ENCODE measurements around the gene AMACR. TPM values are rescaled to one million over a fixed set of nuclear protein-coding genes. Genes with fewer than 3 reads are reported as not detected.
A peak's percentile ranks its signal among the peaks of the same experiment; 100 is the strongest.

AMACR gene
- total RNA-seq, 1 donor from 2014 or later, result 13.5 TPM

GRCh38 chr5:34005681-34006080 lies 2.2 kb downstream of the AMACR start:
- ATAC-seq, result no peak

DNA sequence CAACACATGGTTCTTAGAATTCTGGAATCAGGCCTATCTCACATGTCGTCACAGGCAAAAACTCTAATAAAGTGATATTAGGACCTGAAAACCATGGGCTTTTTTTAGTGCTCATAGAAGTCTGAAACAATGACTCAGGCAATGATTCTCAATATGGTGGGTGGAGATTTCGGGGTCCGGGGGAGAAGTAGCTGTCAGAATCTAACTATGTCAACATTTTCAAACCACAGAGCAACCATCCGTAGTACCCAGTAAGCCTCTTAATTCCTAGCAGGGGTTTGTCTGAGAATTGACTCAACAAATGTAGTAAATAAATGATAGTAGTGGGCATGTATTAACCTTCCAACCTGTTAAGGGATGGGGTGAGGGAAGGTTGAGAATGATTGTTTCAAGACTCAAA lies 2.6 kb downstream of the AMACR start:
- ATAC-seq, result no peak

DNA sequence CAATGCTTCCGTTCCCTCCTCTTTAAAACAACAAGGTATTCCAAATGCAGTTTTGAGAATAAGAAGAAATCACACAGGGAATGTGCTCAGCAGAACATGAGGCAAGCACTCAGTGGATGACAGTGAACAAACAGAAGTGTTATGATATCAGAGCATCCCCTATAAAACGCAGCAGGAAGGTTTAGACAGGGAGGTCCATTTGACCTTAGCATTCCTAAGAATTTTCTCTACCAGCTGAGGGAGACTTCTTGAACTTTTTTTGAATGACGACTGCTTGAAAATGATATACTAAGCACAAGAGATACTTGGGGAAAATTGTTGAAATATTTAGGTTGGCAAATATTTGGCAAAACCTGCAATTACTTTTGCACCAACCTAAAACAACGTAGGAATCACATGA lies 3.9 kb downstream of the AMACR start:
- no peak for ATAC-seq

DNA sequence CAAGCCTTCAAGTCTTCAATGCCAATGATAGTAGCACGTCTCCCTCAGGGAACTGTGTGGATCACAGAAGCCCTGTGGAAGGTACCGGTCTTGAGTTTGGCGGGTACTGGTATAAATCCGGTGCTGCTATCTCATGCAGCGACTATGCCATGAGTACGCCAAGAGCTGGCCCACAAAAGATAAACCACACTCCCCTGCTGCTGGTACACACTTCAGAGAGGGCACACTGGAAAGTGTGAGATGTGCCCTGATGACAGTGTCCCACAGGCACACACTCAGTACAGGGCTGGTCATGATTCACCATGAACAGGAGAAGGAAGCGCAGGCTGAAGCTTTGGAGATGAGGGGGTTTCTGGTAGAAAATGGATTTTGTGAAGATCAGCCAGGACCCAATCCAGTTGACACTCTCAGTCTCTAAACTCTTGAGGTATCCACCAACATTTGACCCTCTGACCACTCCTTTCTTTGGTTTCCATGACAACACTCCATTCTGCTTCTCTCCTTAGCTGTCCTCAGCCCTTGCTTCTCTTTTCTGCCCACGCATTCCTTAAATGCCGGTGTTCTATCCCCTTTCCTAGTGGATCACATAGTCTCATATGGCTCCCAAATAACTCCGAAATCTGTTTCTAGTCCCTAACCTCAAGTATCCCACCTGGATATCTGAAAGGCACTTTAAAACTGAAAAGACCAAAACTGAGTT lies 5.1 kb downstream of the AMACR start:
- no peak for ATAC-seq

- ATAC-seq, result peak; percentile 65
These were observed 6.5 kb downstream of the AMACR start for GRCh38 chr5:34001241-34001841.

DNA sequence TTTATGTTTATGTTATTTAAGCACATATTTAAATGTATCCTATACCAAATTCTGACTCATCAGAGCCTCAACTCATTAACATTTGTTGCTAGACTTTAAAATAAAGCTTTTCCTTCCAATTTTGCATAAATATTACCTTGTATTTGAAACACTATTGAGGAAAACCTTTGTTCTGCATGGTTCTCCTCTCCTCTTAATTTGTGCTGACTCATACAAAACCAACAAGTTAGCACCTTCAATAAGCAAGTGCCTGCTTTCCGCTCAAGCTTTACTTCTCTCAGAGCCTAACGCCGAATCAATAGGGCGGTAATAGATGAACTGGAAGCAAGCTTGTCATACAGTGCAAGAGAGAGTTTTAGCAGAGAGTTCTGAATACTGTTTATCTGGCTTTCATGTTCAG lies 7.9 kb downstream of the AMACR start:
- ATAC-seq, result no peak

- ATAC-seq, result peak; percentile 82
These were observed 10.4 kb downstream of the AMACR start for GRCh38 chr5:33997331-33997983.

DNA sequence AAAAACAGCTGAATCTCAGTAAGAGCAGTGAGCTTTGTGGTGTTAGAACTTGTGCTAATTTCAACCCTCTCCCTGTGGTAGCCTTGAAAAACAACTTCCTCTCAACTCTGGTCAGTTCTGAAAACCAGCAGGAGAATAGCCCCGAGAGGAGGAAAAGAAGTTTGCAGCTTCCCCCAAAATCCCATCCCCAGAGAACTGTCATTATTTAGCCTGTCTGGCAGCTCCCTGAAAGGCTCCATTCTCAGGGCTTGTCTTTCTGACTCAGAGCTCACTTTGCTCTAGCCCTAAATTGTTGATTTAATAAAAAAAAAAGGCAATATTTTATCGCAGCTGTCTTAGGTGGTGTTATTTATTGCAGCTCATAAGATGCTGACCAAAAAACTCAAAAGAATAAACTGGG lies 12.0 kb downstream of the AMACR start:
- no peak for ATAC-seq

- ATAC-seq, result no peak
These were observed 13.0 kb downstream of the AMACR start for GRCh38 chr5:33994845-33995244.

DNA sequence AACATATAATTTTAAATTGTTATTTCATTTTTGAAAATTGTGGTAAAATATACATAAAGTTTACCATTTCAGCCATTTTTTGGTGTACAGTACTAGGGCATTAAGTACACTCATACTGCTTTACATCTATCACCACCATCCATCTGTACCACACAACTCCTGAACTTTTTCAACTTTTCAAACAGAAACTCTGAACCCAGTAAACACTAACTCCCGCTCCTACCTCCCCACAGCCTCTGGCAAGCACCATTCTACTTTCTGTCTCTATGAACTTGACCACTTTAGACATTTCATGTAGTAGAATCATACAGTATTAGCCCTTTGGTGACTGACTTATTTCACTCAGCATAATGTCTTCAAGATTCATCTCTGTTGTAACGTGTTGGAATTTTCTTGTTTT lies 15.0 kb downstream of the AMACR start:
- no peak for ATAC-seq

GRCh38 chr5:33985447-33985846 lies 22.4 kb downstream of the AMACR start:
- ATAC-seq, result no peak

- ATAC-seq, result no peak
These were observed 23.2 kb downstream of the AMACR start, which contains the start of gene SLC45A2 for GRCh38 chr5:33984671-33985124. Gene SLC45A2, minus strand, starts transcription at chr5:33984693. Its CDS starts 110 bp downstream, at chr5:33984583.

DNA sequence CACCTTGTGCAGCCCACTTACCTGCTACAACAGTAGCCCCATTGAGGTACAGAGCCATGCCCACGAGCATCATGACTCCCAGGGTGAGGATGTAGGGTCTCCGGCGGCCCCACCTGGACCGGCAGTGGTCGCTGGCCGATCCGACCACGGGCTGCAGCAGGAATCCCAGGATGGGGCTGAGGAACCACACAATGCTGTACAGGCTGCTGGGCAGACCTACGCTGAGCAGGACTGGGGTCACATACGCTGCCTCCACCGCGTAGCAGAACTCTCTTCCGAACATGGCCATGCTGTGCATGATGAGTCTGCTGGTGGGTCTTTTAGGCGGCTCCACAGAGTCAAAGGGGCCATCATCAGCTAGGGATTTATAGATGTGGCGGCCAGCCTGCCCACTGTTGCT lies 23.7 kb downstream of the AMACR start:
- no peak for ATAC-seq

DNA sequence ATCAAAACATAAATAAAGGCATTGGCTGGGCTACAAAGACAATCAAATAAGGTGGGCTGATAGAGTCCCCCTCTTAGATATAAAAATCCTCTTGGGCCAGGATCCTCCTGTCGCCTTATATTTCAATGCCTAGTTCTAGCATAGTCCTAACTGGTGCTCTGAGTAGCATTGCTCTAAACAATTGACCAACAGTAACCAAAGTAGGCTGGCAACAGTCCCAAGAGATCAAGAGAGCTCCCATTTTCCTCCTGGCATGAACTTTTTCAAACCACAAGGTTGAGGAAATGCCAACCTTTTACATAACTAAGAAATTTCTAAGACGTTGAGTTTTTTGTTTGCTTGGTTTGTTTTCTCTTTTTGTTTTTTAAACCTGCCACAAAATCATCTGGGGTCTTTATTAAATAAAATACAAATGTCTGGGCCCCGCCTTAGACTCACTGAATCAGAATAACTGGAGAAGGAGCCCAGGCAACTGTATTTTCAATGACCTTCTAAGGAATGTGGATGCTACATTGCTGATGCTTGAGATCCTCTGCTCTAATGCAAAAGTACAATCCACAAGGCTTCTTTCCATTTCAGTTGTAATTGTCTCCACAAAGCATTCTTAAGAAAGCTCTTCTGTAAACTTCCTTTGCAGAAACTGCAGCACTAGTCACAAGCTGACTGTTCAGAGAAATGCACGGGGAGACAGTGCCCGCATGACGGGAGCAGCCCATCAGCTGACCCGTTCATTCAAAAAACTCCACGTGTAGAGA lies 26.3 kb downstream of the AMACR start:
- no peak for ATAC-seq

GRCh38 chr5:33980030-33980429 lies 27.8 kb downstream of the AMACR start:
- ATAC-seq, result no peak

DNA sequence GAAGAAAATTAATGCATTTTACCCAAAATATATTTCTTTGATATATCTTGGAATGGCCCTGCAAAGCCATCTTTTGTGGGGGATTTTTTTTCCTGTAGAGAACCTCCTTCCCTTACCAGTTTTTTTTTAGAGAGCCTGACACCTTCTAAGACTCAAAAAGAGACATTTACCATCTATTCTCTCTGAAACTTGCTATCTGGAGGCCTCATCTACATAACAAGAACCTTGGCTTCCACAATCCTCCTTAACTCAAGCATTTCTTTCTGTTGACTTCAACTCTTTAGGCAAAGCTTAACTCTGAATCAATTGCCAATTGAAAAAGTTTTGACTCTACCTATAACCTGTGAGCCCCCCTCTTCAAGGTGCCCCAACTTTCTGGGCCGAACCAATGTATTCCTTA lies 29.5 kb downstream of the AMACR start:
- no peak for ATAC-seq

DNA sequence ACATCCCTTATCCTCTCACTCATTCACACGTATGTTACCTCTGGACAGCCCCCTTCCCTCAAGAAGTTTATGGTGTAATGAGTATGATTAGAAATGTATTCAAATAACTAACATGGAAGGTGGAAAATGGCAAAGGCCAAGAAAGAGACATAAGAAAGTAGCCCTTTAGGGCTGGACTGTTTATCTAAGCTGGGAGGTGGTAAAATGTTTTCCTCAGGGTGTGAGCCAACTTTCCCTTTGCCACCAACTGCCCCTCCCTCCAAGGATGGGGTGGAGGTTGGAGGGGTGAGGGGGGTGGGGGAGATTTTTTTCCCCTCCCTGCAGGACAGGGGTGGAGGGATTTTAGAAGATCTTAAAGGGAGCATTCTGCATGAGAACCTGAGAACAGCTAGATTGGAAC lies 31.5 kb downstream of the AMACR start:
- no peak for ATAC-seq

DNA sequence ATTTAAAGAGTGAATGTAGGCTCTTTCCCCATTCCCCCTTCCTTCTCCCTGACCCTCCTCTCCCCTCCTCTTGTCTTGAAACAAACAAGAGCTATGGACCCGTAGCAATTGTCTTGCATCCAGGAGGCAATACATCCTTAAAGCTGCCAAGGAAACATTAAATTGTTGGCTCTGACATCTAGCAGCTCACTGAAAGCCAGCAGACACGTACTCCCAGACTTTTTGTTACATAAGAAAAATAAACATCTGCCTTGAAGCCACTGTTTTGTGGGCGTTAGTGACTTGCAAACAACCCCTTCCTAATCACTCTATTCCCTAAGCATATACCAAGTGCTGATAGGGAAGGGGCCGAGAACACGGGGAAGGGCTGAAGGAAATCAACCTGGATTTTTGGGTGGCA lies 32.0 kb downstream of the AMACR start:
- no peak for ATAC-seq

GRCh38 chr5:33973271-33973670 lies 34.6 kb downstream of the AMACR start:
- no peak for ATAC-seq

DNA sequence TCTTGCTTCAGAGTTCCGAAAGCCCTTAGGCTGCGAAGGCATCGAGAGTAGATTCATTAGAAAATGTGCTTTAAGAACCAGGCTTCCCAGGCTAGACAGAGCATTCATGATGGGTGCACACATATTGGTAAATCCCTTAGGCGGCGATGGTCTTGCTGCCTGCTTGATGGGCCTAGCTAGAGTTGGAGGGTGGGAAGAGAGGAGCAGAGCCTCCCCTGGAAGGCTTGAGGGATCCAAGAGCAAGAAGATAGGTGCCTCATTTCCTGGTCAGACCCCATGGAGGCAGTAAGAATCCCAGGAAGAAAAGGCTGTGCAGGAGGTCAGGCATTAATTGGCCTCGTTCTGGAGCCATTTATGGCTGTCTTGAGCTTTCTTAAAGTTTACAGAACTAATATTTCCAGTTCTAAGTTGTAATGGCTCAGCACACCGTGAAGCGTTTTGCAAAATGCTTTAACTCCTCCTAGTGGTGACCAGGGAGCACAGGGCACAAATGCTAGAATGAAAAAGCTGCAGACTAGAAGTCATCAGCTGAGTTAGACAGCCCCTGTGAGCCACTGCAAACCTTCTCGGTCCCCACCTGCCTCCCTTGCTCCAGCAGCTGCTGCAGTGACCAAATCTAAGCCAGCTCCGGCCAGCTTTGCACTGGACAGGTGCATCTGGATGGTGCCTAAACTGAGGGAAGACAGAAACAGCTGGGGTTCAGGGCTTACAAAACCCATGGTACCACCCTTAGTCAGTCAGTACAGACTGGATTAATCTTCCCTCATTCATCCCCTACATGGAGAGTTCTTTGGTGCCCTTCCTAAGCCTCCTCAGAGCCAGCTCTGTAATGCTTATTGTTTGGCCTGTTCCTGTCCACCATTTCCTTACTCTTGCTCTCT lies 38.0 kb downstream of the AMACR start:
- ATAC-seq, result peak; percentile 74

DNA sequence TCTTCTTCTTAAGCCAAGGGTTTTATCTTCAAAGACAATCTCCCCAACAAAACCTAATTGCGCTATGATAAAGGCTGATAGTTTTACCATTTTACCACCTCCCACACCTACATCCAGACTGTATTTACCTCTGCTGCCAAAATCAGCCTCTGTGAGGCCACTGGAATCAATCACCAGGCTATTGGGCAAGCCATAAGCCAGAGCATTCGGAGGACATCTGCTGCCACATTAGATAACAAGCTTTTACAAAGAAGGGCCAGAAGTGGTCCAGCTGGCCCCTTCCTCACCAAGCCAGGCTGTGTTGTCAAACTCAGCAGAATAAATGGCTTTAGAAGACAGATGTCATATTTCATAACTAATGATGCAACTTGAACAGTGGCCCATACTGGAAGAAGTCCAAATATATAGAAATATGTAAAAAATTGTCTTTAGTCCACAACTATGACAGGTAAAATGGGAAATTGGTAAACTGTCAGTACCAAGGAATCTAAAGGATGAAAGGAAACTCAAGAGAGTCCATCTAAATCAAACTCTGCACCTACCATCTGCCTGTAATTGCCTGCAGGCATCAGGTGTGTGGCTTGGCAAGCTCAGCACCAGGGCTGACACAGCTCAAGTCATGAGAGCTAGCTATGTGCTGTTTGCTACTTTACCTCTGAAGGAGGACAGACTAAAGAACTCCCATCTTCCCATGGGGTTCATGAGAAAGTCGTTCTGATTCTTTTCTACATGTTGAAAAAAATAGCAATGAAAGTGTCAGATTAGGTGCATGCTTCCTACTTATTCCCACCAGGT lies 39.4 kb downstream of the AMACR start:
- ATAC-seq, result no peak

All from esophagus mucosa (tissue), 1 donor.